DOHH2 (cell line): ENCODE data around the gene MPZL3.

ENCODE experiments used
- CTCF ChIP-seq: fragments of 200-600 bp; sonication (generic); IDR thresholded peaks from one replicate; pipeline ENCODE4 v1.5.1; 2014; ENCODE audit warnings: antibody characterized with exemption, mild to moderate bottlenecking, low read depth, low read length; ENCODE audit not compliant: poor library complexity, severe bottlenecking
- EZH2phosphoT487 ChIP-seq: fragments of 200-600 bp; sonication (generic); IDR thresholded peaks from 2 replicates; pipeline ENCODE4 v1.6.1; 2017; ENCODE audit warnings: borderline replicate concordance, mild to moderate bottlenecking, antibody characterized with exemption, low read length, moderate library complexity, mixed read lengths

GRCh38 chr11:118221419-118221818 lies 30.7 kb downstream of the MPZL3 start:
- TF ChIP-seq CTCF (no peak), EZH2phosphoT487 (no peak)
